Naive thymus-derived CD4-positive, alpha-beta T cell (primary cell): Measurements from ENCODE around the gene FNIP1. TPM values are rescaled to one million over a fixed set of nuclear protein-coding genes. Genes with fewer than 3 reads are reported as not detected.
A peak's percentile ranks its signal among the peaks of the same experiment; 100 is the strongest.
"Not testable (repeated sequence)": the region's sequence is repeated elsewhere in the genome, so short reads cannot be mapped to it uniquely, and the experiment has no call there.

Experiments
- ATAC-seq: fragments of 150-1000 bp; cut with Tn5 transposase; 2 replicates; pipeline ENCODE4 v1.10.0; 2021; ENCODE audit warnings: mild to moderate bottlenecking, moderate library complexity
- CTCF ChIA-PET: fragments of 350-600 bp; sonication (Branson Sonifier 250); formaldehyde crosslinking; loops from one replicate; lab custom pipeline; 2021; ENCODE audit warnings: antibody characterized with exemption; lab: Charles Lee
- POLR2A ChIA-PET: fragments of 350-600 bp; sonication (Branson Sonifier 250); formaldehyde crosslinking; loops from one replicate; lab custom pipeline; 2021; ENCODE audit warnings: antibody characterized with exemption, inconsistent platforms; lab: Charles Lee
- DNase-seq, 9 donors: peaks; one replicate each; pipeline versions ENCODE4 v3.0.0 to v3.0.0-alpha.2; 2020 to 2022; ENCODE audit warnings: mixed read lengths in 1 of 9
- H3K27ac ChIP-seq: one replicate; pipeline ENCODE4 v1.7.0; 2013; ENCODE audit warnings: mild to moderate bottlenecking, low read depth, low read length, moderate library complexity
- H3K27me3 ChIP-seq, 2 donors: one replicate each; pipeline ENCODE4 v1.7.0; 2013; ENCODE audit warnings: low read length in 2 of 2, mild to moderate bottlenecking in 2 of 2, moderate library complexity in 2 of 2; ENCODE audit not compliant: control insufficient read depth in 2 of 2, insufficient read depth in 2 of 2
- H3K36me3 ChIP-seq, 3 experiments: 1 replicate in 2 of 3; 2 replicates in 1 of 3; pipeline ENCODE4 v1.7.0; 2013; ENCODE audit warnings: low read length in 3 of 3, mild to moderate bottlenecking in 3 of 3, moderate library complexity in 1 of 3; ENCODE audit not compliant: insufficient read depth in 3 of 3, control insufficient read depth in 2 of 3
- H3K4me1 ChIP-seq, 2 donors: one replicate each; pipeline ENCODE4 v1.7.0; 2013; ENCODE audit warnings: low read length in 2 of 2, mild to moderate bottlenecking in 2 of 2, moderate library complexity in 1 of 2; ENCODE audit not compliant: control insufficient read depth in 2 of 2, insufficient read depth in 2 of 2
- H3K4me3 ChIP-seq: 2 replicates; pipeline ENCODE4 v1.7.0; 2013; ENCODE audit warnings: mild to moderate bottlenecking, low read length
- H3K9me3 ChIP-seq, 3 experiments: 1 replicate in 2 of 3; 2 replicates in 1 of 3; pipeline ENCODE4 v1.7.0; 2013; ENCODE audit warnings: low read length in 3 of 3; ENCODE audit not compliant: control insufficient read depth in 2 of 3
- H3K27ac Mint-ChIP-seq, 9 donors: one replicate each; pipeline ENCODE4 v1.8.0; 2020 to 2022; ENCODE audit warnings: mixed read lengths in 9 of 9, mild to moderate bottlenecking in 8 of 9, moderate library complexity in 5 of 9, inconsistent platforms in 2 of 9
- H3K27me3 Mint-ChIP-seq, 5 donors: one replicate each; pipeline ENCODE4 v1.8.0; 2021 to 2022; ENCODE audit warnings: mixed read lengths in 5 of 5, mild to moderate bottlenecking in 1 of 5
- H3K36me3 Mint-ChIP-seq, 5 donors: one replicate each; pipeline ENCODE4 v1.8.0; 2020 to 2022; ENCODE audit warnings: mixed read lengths in 5 of 5, mild to moderate bottlenecking in 3 of 5, inconsistent platforms in 1 of 5
- H3K4me1 Mint-ChIP-seq, 7 donors: one replicate each; pipeline ENCODE4 v1.8.0; 2020 to 2022; ENCODE audit warnings: mixed read lengths in 7 of 7, mild to moderate bottlenecking in 3 of 7, inconsistent platforms in 1 of 7
- H3K4me3 Mint-ChIP-seq, 10 donors: one replicate each; pipeline ENCODE4 v1.8.0; 2020 to 2022; ENCODE audit warnings: mild to moderate bottlenecking in 10 of 10, mixed read lengths in 10 of 10, moderate library complexity in 6 of 10, inconsistent platforms in 2 of 10
- H3K9me3 Mint-ChIP-seq, 11 donors: one replicate each; pipeline ENCODE4 v1.8.0; 2020 to 2022; ENCODE audit warnings: mixed read lengths in 11 of 11, mild to moderate bottlenecking in 4 of 11, inconsistent platforms in 1 of 11, moderate library complexity in 1 of 11
- intact Hi-C, 2 donors: fragments of 100-400 bp; cut with micrococcal nuclease; formaldehyde crosslinking; loops; one replicate each; pipeline ENCODE4 v1.15.1; 2023
- polyA plus RNA-seq, 2 donors: library from polyadenylated mRNA; unstranded; fragments of 300-500 nt; fragmentation: Illumina TruSeq; gene quantifications; one replicate each; pipeline ENCODE4 v1.2.3, GENCODE V29; 2021
- total RNA-seq, 6 experiments: library from RNA in 5 of 6; stranded (reverse) in 5 of 6; gene quantifications; 1 replicate in 5 of 6; 2 replicates in 1 of 6; pipeline ENCODE4 v1.2.3 and lab custom pipeline; 2021 to 2026

FNIP1 gene
- total and polyA plus RNA-seq, 7 experiments from 2014 or later: 8.8 to 48.5 (median 30.6) TPM

- Histone ChIP-seq H3K27ac (no peak overlapping the region), H3K36me3 (peaks cover 0 to 5% (median 0%) of the 10 kb centered on the region in 3 experiments), H3K9me3 (no peaks in the 10 kb centered on the region), H3K4me3 (no peak overlapping the region), H3K4me1 (peaks cover 38 to 42% of the 10 kb centered on the region in 2 donors), H3K27me3 (no peaks in the 10 kb centered on the region)
- peaks cover 0 to 3% (median 0%) of the 10 kb centered on the region in 5 donors for H3K27me3 Mint-ChIP-seq
- H3K27ac Mint-ChIP-seq: peak overlapping the region in 2 of 9 donors; percentile 60 to 67
- ChIA-PET POLR2A (interaction anchor here (0.6 to 2.1 kb wide), 5 partner anchors 15 to 371 kb away, joined by 3 to 9 read pairs (median 4); no protein-coding TSS in a partner anchor), CTCF (interaction anchor here (0.6 to 1.4 kb wide), 2 partner anchors 38 to 41 kb away, joined by 4 to 7 read pairs; no protein-coding TSS in a partner anchor)
- peaks cover 4 to 26% (median 12%) of the 10 kb centered on the region in 5 donors for H3K36me3 Mint-ChIP-seq
- no peak for ATAC-seq
- H3K9me3 Mint-ChIP-seq: peaks cover 0 to 6% (median 0%) of the 10 kb centered on the region in 11 donors
- DNase-seq: no peak
- H3K4me3 Mint-ChIP-seq: peak overlapping the region in 6 of 10 donors; percentile 10 to 61 (median 35)
- intact Hi-C loops: loop anchor here (5.0 to 10.0 kb wide), 5 partner anchors 98 to 1334 kb away; partner anchors contain the start of genes AFF4 (in 1 of the 2), IRF1 (in 1 of the 2) and KIF3A (in 1 of the 2)
- peaks cover 0 to 42% (median 14%) of the 10 kb centered on the region in 7 donors for H3K4me1 Mint-ChIP-seq
Observed at GRCh38 chr5:131630208-131630962, 166.4 kb downstream of the FNIP1 start.

- Histone ChIP-seq H3K4me3 (no peak overlapping the region), H3K4me1 (peaks cover 36 to 42% of the 10 kb centered on the region in 2 donors), H3K27me3 (no peaks in the 10 kb centered on the region), H3K36me3 (no peaks in the 10 kb centered on the region), H3K9me3 (no peaks in the 10 kb centered on the region), H3K27ac (no peak overlapping the region)
- Mint-ChIP-seq H3K4me3 (peak overlapping the region in 7 of 10 donors; percentile 24 to 66 (median 54)), H3K27ac (peak overlapping the region in 2 of 9 donors; percentile 55 to 67), H3K4me1 (peaks cover 7 to 44% (median 15%) of the 10 kb centered on the region in 7 donors), H3K36me3 (peaks cover 4 to 32% (median 14%) of the 10 kb centered on the region in 5 donors), H3K9me3 (peaks cover 0 to 4% (median 0%) of the 10 kb centered on the region in 11 donors), H3K27me3 (no peaks in the 10 kb centered on the region)
- DNase-seq (no peak), ATAC-seq (no peak)
- ChIA-PET POLR2A (interaction anchor here (0.6 kb wide), 1 partner anchor 395 kb away, joined by 3 read pairs; no protein-coding TSS in a partner anchor), CTCF (interaction anchor here (0.5 to 1.4 kb wide), 2 partner anchors 40 to 63 kb away, joined by 4 to 7 read pairs; no protein-coding TSS in a partner anchor)
- intact Hi-C loops: no loop called here
Observed at GRCh38 chr5:131628990-131629389, 167.8 kb downstream of the FNIP1 start.

GRCh38 chr5:131627207-131627865 is 169.5 kb downstream of the FNIP1 start:
- Mint-ChIP-seq H3K27me3 (no peaks in the 10 kb centered on the region), H3K27ac (peak overlapping the region in 2 of 9 donors; percentile 4 to 5), H3K36me3 (peaks cover 8 to 42% (median 22%) of the 10 kb centered on the region in 5 donors), H3K4me3 (peak overlapping the region in 4 of 10 donors; percentile 27 to 54 (median 37)), H3K4me1 (peaks cover 20 to 57% (median 22%) of the 10 kb centered on the region in 7 donors), H3K9me3 (peaks cover 0 to 4% (median 0%) of the 10 kb centered on the region in 11 donors)
- Histone ChIP-seq H3K4me3 (no peak overlapping the region), H3K4me1 (peaks cover 21 to 32% of the 10 kb centered on the region in 2 donors), H3K27me3 (no peaks in the 10 kb centered on the region), H3K9me3 (no peaks in the 10 kb centered on the region), H3K27ac (no peak overlapping the region), H3K36me3 (no peaks in the 10 kb centered on the region)
- ChIA-PET CTCF (no interaction called here), POLR2A (no interaction called here)
- ATAC-seq: no peak
- no peak for DNase-seq
- intact Hi-C loops: loop anchor here in 1 of 2 donors (2.0 kb wide), 1 partner anchor 17 kb away; no protein-coding TSS in a partner anchor

GRCh38 chr5:131622633-131623032 is 174.2 kb downstream of the FNIP1 start:
- DNase-seq: no peak
- H3K9me3 ChIP-seq: no peaks in the 10 kb centered on the region
- peak overlapping the region in 1 of 9 donors; percentile 48 for H3K27ac Mint-ChIP-seq
- ATAC-seq: no peak
- CTCF ChIA-PET: no interaction called here
- peaks cover 0 to 10% of the 10 kb centered on the region in 2 donors for H3K4me1 ChIP-seq
- H3K4me3 ChIP-seq: no peak overlapping the region
- POLR2A ChIA-PET: no interaction called here
- H3K27me3 Mint-ChIP-seq: no peaks in the 10 kb centered on the region
- intact Hi-C loops: no loop called here
- H3K27me3 ChIP-seq: no peaks in the 10 kb centered on the region
- H3K36me3 Mint-ChIP-seq: peaks cover 12 to 38% (median 33%) of the 10 kb centered on the region in 5 donors
- H3K27ac ChIP-seq: no peak overlapping the region
- no peaks in the 10 kb centered on the region for H3K36me3 ChIP-seq
- H3K9me3 Mint-ChIP-seq: peaks cover 0 to 4% (median 0%) of the 10 kb centered on the region in 11 donors
- peak overlapping the region in 2 of 10 donors; percentile 29 to 33 for H3K4me3 Mint-ChIP-seq
- peaks cover 32 to 80% (median 63%) of the 10 kb centered on the region in 7 donors for H3K4me1 Mint-ChIP-seq

GRCh38 chr5:131621164-131621563 is 175.7 kb downstream of the FNIP1 start:
- H3K9me3 ChIP-seq, H3K27me3 Mint-ChIP-seq, H3K27me3 ChIP-seq, H3K27ac ChIP-seq, H3K9me3 Mint-ChIP-seq, H3K4me3 ChIP-seq, ATAC-seq, CTCF ChIA-PET, DNase-seq, H3K36me3 ChIP-seq, intact Hi-C loops: not testable (repeated sequence)
- peaks cover 0 to 10% of the 10 kb centered on the region in 2 donors for H3K4me1 ChIP-seq
- H3K4me1 Mint-ChIP-seq: peaks cover 37 to 81% (median 75%) of the 10 kb centered on the region in 7 donors
- POLR2A ChIA-PET: interaction anchor here (1.4 kb wide), 1 partner anchor 12 kb away, joined by 4 read pairs; no protein-coding TSS in a partner anchor
- peak overlapping the region in 2 of 10 donors; percentile 40 to 52 for H3K4me3 Mint-ChIP-seq
- peak overlapping the region in 3 of 9 donors; percentile 8 to 78 (median 72) for H3K27ac Mint-ChIP-seq
- H3K36me3 Mint-ChIP-seq: peaks cover 16 to 36% (median 32%) of the 10 kb centered on the region in 5 donors

GRCh38 chr5:131619102-131619501 is 177.7 kb downstream of the FNIP1 start:
- ChIA-PET POLR2A (no interaction called here), CTCF (no interaction called here)
- no peak overlapping the region for H3K4me3 ChIP-seq
- H3K27ac ChIP-seq: no peak overlapping the region
- Mint-ChIP-seq H3K4me1 (peaks cover 37 to 95% (median 88%) of the 10 kb centered on the region in 7 donors), H3K27me3 (no peaks in the 10 kb centered on the region), H3K36me3 (peaks cover 12 to 41% (median 32%) of the 10 kb centered on the region in 5 donors), H3K27ac (peak overlapping the region in 6 of 9 donors; percentile 4 to 71 (median 36)), H3K9me3 (peaks cover 0 to 9% (median 0%) of the 10 kb centered on the region in 11 donors), H3K4me3 (peak overlapping the region in 7 of 10 donors; percentile 6 to 64 (median 29))
- no peaks in the 10 kb centered on the region for H3K36me3 ChIP-seq
- no peaks in the 10 kb centered on the region for H3K9me3 ChIP-seq
- no peaks in the 10 kb centered on the region for H3K27me3 ChIP-seq
- DNase-seq (no peak), ATAC-seq (no peak)
- intact Hi-C loops: no loop called here
- peaks cover 0 to 10% of the 10 kb centered on the region in 2 donors for H3K4me1 ChIP-seq
